Measurements from ENCODE around the gene HELB.

The HELB gene

GRCh38 chr12:66371982-66372381, 69.7 kb downstream of the HELB start:
- TF ChIP-seq, protein P1, sequence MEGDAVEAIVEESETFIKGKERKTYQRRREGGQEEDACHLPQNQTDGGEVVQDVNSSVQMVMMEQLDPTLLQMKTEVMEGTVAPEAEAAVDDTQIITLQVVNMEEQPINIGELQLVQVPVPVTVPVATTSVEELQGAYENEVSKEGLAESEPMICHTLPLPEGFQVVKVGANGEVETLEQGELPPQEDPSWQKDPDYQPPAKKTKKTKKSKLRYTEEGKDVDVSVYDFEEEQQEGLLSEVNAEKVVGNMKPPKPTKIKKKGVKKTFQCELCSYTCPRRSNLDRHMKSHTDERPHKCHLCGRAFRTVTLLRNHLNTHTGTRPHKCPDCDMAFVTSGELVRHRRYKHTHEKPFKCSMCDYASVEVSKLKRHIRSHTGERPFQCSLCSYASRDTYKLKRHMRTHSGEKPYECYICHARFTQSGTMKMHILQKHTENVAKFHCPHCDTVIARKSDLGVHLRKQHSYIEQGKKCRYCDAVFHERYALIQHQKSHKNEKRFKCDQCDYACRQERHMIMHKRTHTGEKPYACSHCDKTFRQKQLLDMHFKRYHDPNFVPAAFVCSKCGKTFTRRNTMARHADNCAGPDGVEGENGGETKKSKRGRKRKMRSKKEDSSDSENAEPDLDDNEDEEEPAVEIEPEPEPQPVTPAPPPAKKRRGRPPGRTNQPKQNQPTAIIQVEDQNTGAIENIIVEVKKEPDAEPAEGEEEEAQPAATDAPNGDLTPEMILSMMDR (conservative IDR thresholded peaks at IDR 0.05; ENCODE audit: low read length), result no peak
- DNase-seq (ENCODE audit: low read depth), result no peak
- no peak overlapping the region for H3K4me3 ChIP-seq (ENCODE audit: low read length)

- no peak overlapping the region for H3K4me3 ChIP-seq (ENCODE audit: low read length)
- TF ChIP-seq, protein P1 (conservative IDR thresholded peaks at IDR 0.05; ENCODE audit: low read length), result no peak
- no peak for DNase-seq (ENCODE audit: low read depth)
These were observed 73.3 kb downstream of the HELB start for GRCh38 chr12:66375560-66375959.

DNA sequence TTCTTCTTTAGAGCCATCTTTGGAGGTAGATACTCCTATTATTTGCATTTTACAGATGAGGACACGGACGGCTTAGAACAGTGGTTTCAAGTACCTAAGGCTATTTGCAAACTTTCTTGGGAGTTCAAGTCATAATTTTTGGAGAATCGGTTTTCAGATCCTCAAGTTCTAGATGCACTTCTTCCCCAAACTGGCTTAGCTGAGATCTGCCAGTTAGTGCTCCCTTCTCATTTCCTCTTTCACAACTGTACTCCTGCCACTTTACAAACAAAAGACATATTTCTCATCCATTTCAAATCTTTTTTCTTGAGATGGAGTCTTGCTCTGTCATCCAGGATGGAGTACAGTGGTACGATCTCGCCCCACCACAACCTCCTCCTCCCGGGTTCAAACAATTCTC, 77.3 kb downstream of the HELB start:
- no peak for DNase-seq (ENCODE audit: low read depth)
- H3K4me3 ChIP-seq (ENCODE audit: low read length), result no peak overlapping the region
- TF ChIP-seq, protein P1 (conservative IDR thresholded peaks at IDR 0.05; ENCODE audit: low read length), result no peak

GRCh38 chr12:66380769-66381535, 78.7 kb downstream of the HELB start:
- no peak for DNase-seq (ENCODE audit: low read depth)
- H3K4me3 ChIP-seq (ENCODE audit: low read length), result no peak overlapping the region

DNA sequence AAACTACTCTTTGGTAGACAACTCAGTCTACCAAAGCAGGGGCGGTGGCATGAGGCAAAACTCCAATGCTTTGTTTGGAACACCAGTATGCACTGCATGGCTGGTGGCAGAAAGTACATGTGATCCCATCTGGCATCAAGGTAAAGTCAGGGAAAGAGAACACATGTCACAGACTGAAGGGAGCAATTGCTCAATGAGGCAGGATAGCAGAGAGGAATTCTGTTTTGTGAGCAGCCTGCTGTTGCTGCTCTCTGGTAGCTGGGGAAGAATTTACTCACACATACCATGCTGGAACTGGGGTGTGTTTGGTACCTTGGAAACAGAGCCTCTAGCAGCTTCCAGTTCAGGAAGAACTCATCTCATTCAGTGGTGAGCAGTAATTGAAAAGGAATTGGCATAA, 84.8 kb downstream of the HELB start:
- TF ChIP-seq, protein P1 (conservative IDR thresholded peaks at IDR 0.05; ENCODE audit: low read length), result no peak

More at GRCh38 chr12:66380769-66381535, 78.7 kb downstream of the HELB start:
- TF ChIP-seq, protein P1 (conservative IDR thresholded peaks at IDR 0.05; ENCODE audit: low read length), result no peak

More for the DNA sequence above, 84.8 kb downstream of the HELB start:
- H3K4me3 ChIP-seq (ENCODE audit: low read length), result no peak overlapping the region
- DNase-seq (ENCODE audit: low read depth), result peak; percentile 15
